Rectal smooth muscle tissue (tissue), 1 donor: ENCODE data around the gene RREB1.

Experiments used
- H3K27ac ChIP-seq: one replicate; pipeline ENCODE4 v1.7.0; 2013; ENCODE audit warnings: low read depth, low read length, inconsistent platforms
- H3K27me3 ChIP-seq: one replicate; pipeline ENCODE4 v1.7.0; 2013; ENCODE audit warnings: low read length; ENCODE audit not compliant: control insufficient read depth, insufficient read depth
- H3K36me3 ChIP-seq: one replicate; pipeline ENCODE4 v1.7.0; 2013; ENCODE audit warnings: low read length; ENCODE audit not compliant: control insufficient read depth, insufficient read depth
- H3K4me1 ChIP-seq: one replicate; pipeline ENCODE4 v1.7.0; 2013; ENCODE audit warnings: low read length; ENCODE audit not compliant: control insufficient read depth, insufficient read depth
- H3K4me3 ChIP-seq: one replicate; pipeline ENCODE4 v1.7.0; 2013; ENCODE audit warnings: low read length
- H3K9ac ChIP-seq: one replicate; pipeline ENCODE4 v1.7.0; 2013; ENCODE audit warnings: low read length

RREB1 gene

DNA sequence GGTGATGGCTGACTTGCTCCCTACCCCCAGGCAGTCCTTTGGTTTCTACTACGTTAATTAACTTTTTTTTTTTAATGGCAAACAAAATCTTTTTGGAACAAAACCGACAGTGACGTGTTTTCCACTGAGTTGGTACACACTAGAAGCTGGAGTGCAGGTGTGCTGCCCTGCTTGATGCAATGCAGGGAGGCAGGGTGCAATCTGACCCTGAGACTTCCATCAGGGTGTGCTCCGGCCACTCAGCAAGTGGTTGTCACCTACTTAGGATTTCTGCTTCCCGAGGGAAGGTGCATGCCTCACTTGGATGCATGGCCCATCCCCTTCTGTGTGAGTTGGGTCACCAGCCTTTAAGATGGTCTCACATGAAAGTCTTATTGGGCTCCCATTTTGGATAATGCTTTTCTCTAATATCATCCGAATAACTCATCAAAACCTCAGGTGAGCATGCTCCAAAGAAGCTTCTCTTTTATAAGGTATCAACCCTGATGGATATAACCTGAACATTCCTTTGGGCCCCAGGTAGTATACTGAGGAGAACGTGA is 14.0 kb downstream of the RREB1 start:
- Histone ChIP-seq H3K27me3 (no peaks in the 10 kb centered on the region), H3K27ac (no peak overlapping the region), H3K36me3 (peaks cover 3% of the 10 kb centered on the region), H3K4me3 (no peak overlapping the region), H3K4me1 (peaks cover 11% of the 10 kb centered on the region), H3K9ac (no peak overlapping the region)

GRCh38 chr6:7122684-7123083 is 14.9 kb downstream of the RREB1 start:
- peaks cover 11% of the 10 kb centered on the region for H3K4me1 ChIP-seq
- H3K27me3 ChIP-seq, result no peaks in the 10 kb centered on the region
- H3K4me3 ChIP-seq, result no peak overlapping the region
- peaks cover 3% of the 10 kb centered on the region for H3K36me3 ChIP-seq
- H3K27ac ChIP-seq, result no peak overlapping the region
- H3K9ac ChIP-seq, result no peak overlapping the region

GRCh38 chr6:7124114-7124513 is 16.4 kb downstream of the RREB1 start:
- peaks cover 11% of the 10 kb centered on the region for H3K4me1 ChIP-seq
- no peak overlapping the region for H3K4me3 ChIP-seq
- H3K27me3 ChIP-seq, result no peaks in the 10 kb centered on the region
- H3K36me3 ChIP-seq, result peaks cover 3% of the 10 kb centered on the region
- H3K9ac ChIP-seq, result no peak overlapping the region
- H3K27ac ChIP-seq, result no peak overlapping the region

- Histone ChIP-seq H3K36me3 (peaks cover 3% of the 10 kb centered on the region), H3K27ac (no peak overlapping the region), H3K4me3 (no peak overlapping the region), H3K27me3 (no peaks in the 10 kb centered on the region), H3K4me1 (peaks cover 11% of the 10 kb centered on the region), H3K9ac (no peak overlapping the region)
These were observed 16.9 kb downstream of the RREB1 start for GRCh38 chr6:7124636-7125035.

GRCh38 chr6:7125290-7125689 is 17.5 kb downstream of the RREB1 start:
- H3K4me3 ChIP-seq, result no peak overlapping the region
- H3K27ac ChIP-seq, result no peak overlapping the region
- peaks cover 3% of the 10 kb centered on the region for H3K36me3 ChIP-seq
- H3K9ac ChIP-seq, result no peak overlapping the region
- no peaks in the 10 kb centered on the region for H3K27me3 ChIP-seq
- H3K4me1 ChIP-seq, result peaks cover 11% of the 10 kb centered on the region

GRCh38 chr6:7126754-7127153 is 19.0 kb downstream of the RREB1 start:
- Histone ChIP-seq H3K4me1 (peaks cover 11% of the 10 kb centered on the region), H3K36me3 (peaks cover 3% of the 10 kb centered on the region), H3K27ac (no peak overlapping the region), H3K27me3 (no peaks in the 10 kb centered on the region), H3K9ac (no peak overlapping the region), H3K4me3 (no peak overlapping the region)

GRCh38 chr6:7127680-7128079 is 19.9 kb downstream of the RREB1 start:
- H3K27ac ChIP-seq, result no peak overlapping the region
- no peaks in the 10 kb centered on the region for H3K27me3 ChIP-seq
- H3K4me1 ChIP-seq, result peaks cover 11% of the 10 kb centered on the region
- no peak overlapping the region for H3K4me3 ChIP-seq
- H3K36me3 ChIP-seq, result peaks cover 3% of the 10 kb centered on the region
- H3K9ac ChIP-seq, result no peak overlapping the region

DNA sequence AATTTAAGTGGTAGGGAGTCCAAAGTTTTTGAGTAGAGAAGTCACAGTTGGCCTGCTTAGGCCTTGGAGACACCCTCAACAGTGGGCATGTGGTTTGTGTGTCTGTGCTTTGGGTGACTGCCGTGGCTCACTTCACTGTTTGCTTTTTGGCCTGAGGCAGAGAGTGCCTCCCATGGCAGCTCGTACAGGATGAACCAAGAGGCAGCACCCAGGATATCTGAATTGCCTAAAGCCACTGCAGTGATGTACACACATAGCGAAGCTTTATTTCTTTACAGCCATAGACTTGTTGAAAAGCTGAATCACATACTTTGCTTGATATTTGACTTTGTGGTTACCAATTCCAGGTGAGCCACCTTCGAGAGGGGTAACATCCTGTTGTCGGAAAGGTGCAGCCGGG is 21.6 kb downstream of the RREB1 start:
- Histone ChIP-seq H3K36me3 (peaks cover 3% of the 10 kb centered on the region), H3K4me3 (no peak overlapping the region), H3K9ac (no peak overlapping the region), H3K27me3 (no peaks in the 10 kb centered on the region), H3K27ac (no peak overlapping the region), H3K4me1 (peaks cover 8% of the 10 kb centered on the region)

- peaks cover 5% of the 10 kb centered on the region for H3K4me1 ChIP-seq
- H3K36me3 ChIP-seq, result no peaks in the 10 kb centered on the region
- no peak overlapping the region for H3K9ac ChIP-seq
- H3K27me3 ChIP-seq, result no peaks in the 10 kb centered on the region
- H3K27ac ChIP-seq, result no peak overlapping the region
- H3K4me3 ChIP-seq, result no peak overlapping the region
These were observed 22.2 kb downstream of the RREB1 start for GRCh38 chr6:7129784-7130569.

GRCh38 chr6:7131390-7131789 is 23.6 kb downstream of the RREB1 start:
- Histone ChIP-seq H3K27ac (no peak overlapping the region), H3K4me1 (no peaks in the 10 kb centered on the region), H3K27me3 (no peaks in the 10 kb centered on the region), H3K4me3 (no peak overlapping the region), H3K9ac (no peak overlapping the region), H3K36me3 (no peaks in the 10 kb centered on the region)

DNA sequence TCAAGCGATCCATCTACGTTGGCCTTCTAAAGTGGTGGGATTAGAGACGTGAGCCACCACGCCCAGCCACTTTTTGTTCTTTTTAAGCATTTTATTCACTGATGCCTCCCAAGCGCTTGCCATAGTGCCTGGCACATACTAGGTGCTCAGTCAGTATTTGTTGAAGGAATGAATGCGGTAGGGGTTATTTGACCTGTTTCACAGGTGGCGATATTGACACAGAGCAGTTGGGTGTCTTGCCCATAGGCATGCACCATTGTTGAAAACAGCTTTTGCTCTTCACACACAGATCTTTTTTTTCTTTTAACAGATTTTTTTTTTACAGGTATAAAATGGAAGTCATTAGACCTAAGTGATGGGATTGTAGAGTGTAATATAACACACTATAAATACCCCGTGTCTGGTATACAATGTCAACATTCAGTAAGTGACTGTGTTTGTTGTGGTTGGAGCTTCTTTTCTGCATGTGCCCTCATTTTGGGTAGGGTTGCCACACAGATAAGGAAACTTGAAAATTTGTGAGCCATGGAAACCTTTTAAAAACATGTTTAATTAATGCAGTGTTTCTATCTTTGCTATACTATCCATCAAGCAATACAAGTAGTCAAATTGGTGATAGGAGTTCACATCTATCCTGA is 24.8 kb downstream of the RREB1 start:
- no peak overlapping the region for H3K9ac ChIP-seq
- H3K27me3 ChIP-seq, result no peaks in the 10 kb centered on the region
- H3K36me3 ChIP-seq, result no peaks in the 10 kb centered on the region
- H3K4me3 ChIP-seq, result no peak overlapping the region
- no peak overlapping the region for H3K27ac ChIP-seq
- H3K4me1 ChIP-seq, result peaks cover 7% of the 10 kb centered on the region

DNA sequence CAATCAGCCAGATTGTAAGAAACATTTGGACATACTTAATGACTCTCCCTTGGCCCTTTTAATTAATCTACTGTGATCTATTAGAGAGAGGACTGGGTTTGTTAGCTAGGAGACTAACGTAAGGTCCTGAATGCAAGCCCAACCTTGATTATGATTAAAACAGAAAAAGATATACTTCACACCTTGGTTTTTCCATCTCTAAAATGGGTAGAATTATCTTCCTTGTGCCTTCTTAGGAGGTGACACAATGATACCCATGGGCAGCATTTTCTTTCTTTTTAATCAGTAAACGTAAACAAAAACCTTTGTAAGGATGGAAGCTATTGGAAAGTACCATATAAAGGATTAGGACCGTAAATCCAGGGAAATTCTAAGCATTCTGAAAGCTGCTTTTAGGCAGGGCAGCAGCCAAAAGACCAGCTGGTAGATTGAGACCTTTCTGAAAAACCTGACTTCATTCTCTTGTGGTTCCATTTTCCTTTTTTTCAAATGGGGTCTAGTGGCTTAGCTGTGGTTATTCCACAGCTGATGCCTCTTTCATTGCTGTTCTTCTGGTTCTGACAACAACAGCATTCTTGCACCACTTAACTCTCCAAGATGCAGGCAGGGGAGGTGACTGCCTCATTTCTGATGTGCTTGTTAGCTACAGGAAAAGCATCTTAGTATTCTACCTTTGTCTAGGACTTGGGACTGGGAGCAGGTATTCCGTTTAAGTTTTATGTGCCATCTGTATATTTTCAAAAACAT is 27.4 kb downstream of the RREB1 start:
- Histone ChIP-seq H3K4me3 (no peak overlapping the region), H3K36me3 (no peaks in the 10 kb centered on the region), H3K27me3 (no peaks in the 10 kb centered on the region), H3K4me1 (peaks cover 22% of the 10 kb centered on the region), H3K27ac (no peak overlapping the region), H3K9ac (no peak overlapping the region)
